Left kidney (tissue), 2 donors: Measurements from ENCODE around the gene TOLLIP. TPM values are rescaled to one million over a fixed set of nuclear protein-coding genes. Genes with fewer than 3 reads are reported as not detected.
"Not testable (repeated sequence)": the region's sequence is repeated elsewhere in the genome, so short reads cannot be mapped to it uniquely, and the experiment has no call there.

Source experiments
- DNase-seq: peaks from one replicate; pipeline ENCODE4 v3.0.0-alpha.2; 2013
- polyA plus RNA-seq: library from polyadenylated mRNA; unstranded; fragments of 120-200 nt; gene quantifications from one replicate; pipeline ENCODE4 v1.2.1, GENCODE V29; 2013; ENCODE audit not compliant: insufficient read length

The TOLLIP gene
- polyA plus RNA-seq, 1 donor = 28.7 TPM

DNA sequence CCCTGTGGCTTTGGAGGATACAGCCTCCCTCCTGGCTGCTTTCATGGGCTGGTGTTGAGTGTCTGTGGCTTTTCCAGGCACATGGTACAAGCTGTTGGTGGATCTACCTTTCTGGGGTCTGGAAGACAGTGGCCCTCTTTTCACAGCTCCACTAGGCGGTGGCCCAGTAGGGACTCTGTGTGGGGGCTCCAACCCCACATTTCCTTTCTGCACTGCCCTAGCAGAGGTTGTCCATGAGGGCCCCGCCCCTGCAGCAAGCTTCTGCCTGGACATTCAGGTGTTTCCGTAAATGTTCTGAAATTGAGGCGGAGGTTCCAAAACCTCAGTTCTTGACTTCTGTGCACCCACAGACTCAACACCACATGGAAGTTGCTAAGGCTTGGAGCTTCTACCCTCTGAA lies 44.0 kb downstream of the TOLLIP start:
- not testable (repeated sequence) for DNase-seq

DNA sequence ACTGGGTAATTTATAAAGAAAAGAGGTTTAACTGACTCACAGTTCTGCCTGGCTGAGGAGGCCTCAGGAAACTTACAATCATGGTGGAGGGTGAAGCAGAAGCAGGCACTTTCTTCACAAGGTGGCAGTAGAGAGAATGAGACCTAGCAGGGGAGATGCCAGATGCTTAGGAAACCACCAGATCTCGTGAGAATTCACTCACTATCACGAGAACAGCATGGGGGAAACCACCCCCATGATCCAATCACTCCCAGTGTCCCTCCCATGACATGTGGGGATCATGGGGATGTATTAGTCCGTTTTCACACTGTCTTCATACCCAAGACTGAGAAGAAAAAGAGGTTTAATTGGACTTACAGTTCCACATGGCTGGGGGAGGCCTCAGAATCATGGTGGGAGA lies 45.0 kb downstream of the TOLLIP start:
- DNase-seq = peak; percentile 24

DNA sequence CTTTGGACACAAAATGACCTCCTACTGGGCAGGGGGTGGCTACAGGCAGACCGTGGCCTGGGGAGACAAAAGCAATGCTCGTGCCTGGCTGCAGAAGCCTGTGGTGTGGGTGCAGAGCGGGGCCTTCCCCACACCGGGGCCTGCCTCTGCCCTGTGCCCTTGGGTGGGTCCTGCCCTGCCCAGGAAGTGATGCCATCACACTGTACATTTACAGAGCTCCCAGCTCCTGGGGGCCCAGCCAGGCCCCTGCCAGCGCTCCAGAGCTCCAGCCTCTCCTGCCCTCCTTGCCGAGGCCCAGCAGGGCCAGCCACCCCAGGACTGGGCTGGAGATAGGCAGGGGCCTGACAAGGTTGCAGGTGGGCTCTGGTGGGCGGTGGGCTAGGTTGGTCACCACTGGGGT lies 46.4 kb downstream of the TOLLIP start:
- no peak for DNase-seq

DNA sequence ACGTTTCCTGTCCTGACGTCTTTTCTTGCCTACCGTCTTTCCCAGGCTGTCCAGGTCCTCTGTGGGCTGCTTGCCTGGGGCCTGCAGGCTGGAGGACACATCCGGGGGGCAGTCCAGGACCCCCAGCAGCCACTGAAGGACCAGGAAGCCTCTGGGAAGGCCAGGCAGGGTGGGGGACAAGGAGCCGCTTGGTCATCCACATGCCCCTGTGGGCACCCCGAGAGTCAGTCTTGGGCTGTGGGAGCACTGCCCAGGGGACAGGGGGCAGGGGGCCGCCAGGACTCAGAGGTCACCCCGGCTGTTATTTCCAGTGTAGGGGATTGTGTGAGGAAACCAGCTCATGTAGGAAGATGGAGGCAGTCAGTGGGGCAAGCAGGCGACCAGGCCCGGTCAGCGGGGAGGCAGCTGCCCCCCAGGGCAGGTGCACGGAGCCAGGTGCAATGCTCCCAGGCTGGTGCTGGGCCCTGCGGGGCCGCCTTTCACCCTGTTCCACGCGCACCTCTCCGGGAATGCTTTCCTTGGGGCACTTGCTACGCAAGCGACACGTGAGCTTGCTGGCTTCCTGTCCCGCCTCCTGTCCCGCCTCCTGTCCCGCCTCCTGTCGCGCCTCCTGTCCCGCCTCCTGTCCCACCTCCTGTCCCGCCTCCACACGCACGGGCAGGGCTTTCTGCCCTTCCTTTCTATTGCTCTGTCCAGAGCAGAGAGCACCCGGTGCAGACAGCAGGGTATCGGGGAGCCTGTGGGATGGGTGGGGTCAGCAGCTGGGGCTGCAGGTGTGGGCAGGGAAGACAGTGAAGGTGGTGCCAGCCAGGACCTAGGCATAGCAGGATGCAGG lies 47.0 kb downstream of the TOLLIP start:
- peak; percentile 85 for DNase-seq

DNA sequence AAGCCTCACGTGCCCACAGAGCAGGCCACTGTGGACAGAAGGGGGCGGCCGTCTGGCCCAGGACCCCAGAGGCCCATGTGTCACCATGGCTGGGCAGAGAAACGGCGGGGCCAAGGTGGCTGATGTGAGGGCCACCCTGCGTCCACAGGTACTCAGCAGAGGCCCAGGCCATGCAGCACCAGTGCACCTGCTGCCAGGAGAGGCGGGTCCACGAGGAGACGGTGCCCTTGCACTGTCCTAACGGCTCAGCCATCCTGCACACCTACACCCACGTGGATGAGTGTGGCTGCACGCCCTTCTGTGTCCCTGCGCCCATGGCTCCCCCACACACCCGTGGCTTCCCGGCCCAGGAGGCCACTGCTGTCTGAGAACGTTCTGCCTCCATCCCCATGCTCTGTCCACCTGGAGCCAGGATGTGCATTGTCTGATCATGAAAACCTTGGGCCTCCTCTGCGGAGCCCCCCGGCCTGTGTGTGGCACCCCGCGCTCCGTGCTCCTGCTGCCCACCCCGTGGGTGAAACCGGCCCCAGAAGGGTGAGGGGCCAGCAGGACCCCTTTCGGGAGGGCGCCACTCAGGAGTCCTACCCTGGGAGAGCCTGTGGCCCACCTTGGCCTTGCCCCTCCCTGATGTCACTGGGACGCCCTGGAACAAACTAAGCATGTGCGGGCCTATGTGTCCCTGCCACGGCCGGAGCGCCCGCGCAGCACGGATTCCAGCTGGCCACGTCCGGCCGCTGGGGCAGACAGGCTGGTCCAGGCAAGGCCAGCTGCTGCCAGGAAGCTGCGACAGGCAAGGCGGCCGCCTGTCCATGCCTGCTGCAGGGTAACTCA lies 48.0 kb downstream of the TOLLIP start:
- DNase-seq = no peak

DNA sequence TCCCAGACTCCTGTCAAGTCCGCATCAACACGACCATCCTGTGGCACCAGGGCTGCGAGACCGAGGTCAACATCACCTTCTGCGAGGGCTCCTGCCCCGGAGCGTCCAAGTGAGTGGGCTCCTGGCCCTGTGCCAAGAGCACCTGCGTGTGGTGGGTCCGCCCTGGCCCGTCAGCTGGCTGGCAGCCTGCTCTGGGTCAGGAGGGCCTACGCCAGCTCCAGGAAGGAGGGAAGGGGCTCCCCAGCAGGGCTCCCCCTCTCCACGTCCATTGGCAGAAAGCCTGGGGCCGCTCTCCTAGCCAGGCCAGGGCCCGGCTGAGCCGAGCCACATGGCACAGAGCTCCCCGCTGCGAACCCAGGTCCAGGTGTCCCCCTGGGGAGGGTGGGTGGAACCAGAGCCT lies 48.8 kb downstream of the TOLLIP start:
- DNase-seq = no peak

DNA sequence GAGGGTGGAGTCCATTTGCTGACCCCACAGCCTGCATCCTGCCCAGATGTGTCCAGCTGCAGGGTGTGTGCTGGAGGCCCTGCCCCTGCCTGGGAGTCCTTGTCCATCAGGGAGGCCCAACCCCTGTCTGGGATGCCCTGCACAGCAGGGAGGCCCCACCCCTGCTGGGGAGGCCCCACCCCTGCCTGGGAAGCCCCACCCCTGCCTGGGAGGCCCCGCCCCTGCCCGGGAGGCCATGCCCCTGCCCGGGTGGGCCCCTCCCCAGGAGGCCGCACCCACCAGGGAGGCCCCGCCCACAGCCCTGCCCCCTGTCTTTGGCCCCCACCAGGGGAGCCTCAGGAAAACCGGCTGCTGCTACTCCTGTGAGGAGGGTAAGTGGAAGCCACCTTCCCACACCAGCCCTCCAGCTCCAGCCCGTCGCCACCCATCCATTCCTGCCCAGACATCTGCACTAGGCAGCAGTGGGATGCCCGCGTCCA lies 49.4 kb downstream of the TOLLIP start:
- DNase-seq = no peak

DNA sequence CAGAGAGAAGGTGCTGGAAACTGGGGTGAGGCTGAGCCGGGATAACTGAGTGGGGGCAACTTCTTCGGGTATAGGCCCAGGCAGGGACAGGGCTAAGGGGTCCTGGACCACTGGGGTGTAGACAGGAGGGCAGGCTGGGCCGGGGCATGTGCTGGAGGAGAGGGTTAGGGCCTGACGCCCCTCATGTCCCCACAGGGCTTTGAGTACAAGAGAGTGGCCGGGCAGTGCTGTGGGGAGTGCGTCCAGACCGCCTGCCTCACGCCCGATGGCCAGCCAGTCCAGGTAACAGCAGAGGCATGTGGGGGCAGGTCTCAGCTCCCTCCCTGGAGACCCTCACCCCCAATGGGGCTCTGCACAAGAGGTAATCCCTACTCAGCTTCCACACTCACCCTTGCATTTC lies 49.9 kb downstream of the TOLLIP start:
- DNase-seq = no peak

DNA sequence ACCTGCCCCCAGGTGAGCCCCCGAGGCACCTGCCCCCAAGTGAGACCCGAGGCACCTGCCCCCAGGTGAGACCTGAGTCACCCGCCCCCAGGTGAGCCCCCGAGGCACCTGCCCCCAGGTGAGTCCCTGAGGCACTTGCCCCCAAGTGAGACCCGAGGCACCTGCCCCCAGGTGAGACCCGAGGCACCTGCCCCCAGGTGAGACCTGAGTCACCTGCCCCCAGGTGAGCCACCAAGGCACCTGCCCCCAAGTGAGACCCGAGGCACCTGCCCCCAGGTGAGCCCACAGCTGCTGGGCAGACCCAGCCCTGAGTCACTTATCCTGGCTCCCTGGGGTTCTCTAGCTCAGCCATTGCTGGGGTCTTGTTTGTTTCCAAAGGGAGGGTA lies 50.4 kb downstream of the TOLLIP start:
- no peak for DNase-seq

DNA sequence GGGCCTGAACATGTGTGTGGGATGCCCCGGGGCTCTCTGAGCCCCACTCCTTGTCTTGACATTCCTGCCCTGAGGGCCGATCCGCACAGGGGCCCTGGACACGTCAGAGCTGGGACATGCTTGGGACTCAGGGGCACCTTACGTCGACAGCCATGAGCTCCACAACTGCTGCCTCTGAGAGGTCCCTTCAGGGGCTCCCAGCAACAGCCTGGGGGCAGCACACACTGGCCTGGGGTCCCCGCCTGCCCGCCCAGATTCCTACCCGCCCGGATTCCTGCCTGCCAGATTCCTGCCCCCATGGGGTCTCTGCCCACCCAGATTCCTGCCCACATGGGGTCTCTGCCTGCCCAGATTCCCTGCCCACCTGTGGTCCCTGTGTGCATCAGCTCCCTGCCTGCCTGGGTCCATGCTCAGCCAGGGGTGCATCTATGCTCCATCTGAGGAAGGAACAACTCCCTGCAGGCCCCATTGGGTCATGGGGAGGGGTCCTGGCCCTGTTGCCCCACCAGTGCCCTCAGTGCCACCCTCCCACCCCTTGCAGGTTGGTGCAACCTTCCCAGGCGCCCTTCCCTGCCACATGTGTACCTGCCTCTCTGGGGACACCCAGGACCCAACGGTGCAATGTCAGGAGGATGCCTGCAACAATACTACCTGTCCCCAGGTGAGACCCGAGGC lies 50.9 kb downstream of the TOLLIP start:
- no peak for DNase-seq

DNA sequence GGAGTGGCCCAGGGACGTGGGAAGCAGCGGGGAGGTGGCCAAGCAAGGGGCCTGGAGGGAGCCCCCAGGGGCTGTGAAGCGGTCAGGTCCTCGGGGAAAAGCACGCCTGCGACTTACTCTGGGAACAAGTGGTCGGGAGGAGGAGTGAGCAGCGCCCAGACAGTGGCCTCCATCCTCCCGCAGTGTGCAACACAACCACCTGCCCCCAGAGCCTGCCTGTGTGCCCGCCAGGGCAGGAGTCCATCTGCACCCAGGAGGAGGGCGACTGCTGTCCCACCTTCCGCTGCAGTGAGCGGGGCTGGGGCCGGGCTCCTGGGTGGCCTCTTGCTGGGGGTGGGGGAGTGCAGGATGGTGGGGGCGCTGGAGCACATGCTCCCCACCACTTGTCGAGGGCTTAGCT lies 51.5 kb downstream of the TOLLIP start:
- DNase-seq = no peak

DNA sequence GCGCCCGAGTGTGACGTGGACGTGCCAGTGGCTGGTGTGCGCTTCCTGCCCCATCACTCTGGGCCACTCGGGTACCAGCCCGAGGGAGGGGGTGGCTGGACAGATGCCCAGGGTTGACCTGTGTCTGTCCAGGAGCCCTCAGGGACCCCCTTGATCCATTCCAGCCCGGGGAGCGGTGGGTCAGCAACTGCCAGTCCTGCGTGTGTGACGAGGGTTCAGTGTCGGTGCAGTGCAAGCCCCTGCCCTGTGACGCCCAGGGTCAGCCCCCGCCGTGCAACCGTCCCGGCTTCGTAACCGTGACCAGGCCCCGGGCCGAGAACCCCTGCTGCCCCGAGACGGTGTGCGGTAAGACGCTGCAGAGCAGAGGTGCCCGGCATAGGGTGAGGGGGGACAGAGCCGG lies 52.1 kb downstream of the TOLLIP start:
- no peak for DNase-seq

DNA sequence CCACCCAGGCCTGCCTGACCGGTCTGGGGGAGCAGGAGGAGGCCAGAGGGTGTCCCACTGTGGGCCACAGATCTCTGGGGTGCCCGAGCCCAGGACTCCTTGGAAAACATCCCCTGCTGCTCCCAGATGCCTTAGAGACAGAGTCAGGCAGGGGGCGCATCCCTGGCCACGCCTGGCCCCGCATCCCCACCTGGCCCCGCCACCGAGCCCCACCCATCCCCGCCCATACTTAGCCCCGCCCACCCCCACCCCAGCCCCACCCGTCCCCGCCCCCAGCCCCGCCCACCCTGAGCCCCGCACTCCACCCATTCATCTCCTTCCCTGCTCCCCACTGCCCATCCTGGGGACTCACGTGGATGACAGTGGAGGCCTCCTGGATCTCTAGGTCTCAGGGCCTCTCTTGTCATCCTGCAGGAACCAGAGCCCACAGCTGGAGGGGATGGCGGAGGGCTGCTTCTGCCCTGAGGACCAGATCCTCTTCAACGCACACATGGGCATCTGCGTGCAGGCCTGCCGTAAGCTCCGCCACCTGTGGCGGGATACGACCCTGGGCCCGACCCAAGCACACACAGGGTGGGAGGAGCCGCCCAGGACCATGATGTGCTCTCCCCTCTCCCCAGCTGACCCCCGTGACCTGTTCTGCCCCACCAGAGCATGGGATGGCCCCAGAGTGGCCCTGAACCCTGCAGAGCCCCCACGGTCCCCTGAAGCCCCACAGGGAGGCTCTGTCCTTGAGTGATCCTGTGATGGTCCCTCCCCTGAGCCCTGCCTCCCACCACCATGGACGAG lies 53.0 kb downstream of the TOLLIP start:
- no peak for DNase-seq

DNA sequence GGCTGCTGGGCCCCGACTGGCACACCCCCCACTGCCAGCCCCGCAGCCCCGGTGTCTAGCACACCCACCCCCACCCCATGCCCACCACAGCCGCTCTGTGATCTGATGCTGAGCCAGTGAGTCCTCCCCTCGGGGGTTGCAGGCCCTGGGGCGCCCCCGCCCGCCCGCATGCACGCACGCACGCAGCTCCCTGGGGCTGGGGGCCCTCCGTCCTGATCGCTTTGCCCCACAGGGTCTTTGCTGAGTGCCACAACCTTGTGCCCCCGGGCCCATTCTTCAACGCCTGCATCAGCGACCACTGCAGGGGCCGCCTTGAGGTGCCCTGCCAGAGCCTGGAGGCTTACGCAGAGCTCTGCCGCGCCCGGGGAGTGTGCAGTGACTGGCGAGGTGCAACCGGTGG lies 54.3 kb downstream of the TOLLIP start:
- DNase-seq = no peak

DNA sequence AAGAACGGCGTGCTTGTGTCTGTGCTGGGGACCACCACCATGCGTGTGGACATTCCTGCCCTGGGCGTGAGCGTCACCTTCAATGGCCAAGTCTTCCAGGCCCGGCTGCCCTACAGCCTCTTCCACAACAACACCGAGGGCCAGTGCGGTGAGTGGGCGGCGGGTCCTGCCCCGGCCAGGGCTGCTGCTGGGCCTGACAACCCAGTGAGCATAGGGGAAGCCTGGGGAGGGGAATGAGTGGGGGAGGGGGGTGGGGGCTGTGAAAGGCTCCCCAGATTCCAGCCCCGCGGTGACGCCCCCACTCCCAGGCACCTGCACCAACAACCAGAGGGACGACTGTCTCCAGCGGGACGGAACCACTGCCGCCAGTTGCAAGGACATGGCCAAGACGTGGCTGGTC lies 54.7 kb downstream of the TOLLIP start:
- no peak for DNase-seq

DNA sequence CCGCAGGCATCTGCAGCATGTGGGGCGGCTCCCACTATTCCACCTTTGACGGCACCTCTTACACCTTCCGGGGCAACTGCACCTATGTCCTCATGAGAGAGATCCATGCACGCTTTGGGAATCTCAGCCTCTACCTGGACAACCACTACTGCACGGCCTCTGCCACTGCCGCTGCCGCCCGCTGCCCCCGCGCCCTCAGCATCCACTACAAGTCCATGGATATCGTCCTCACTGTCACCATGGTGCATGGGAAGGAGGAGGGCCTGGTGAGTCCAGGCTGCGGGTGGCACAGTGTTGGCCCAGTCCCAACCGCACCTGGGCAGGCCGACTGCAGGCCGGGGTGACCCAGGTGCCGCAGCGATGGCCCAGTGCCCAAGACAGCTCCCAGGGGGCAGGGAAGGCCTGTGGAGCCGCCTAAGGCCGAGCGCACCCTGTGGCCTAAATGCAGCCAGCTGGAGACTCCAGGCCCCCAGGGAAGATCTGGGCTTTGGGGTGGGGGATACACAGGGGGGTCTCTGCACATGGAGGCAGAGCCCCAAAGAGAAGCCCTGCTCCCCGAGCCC lies 55.3 kb downstream of the TOLLIP start:
- DNase-seq = no peak

DNA sequence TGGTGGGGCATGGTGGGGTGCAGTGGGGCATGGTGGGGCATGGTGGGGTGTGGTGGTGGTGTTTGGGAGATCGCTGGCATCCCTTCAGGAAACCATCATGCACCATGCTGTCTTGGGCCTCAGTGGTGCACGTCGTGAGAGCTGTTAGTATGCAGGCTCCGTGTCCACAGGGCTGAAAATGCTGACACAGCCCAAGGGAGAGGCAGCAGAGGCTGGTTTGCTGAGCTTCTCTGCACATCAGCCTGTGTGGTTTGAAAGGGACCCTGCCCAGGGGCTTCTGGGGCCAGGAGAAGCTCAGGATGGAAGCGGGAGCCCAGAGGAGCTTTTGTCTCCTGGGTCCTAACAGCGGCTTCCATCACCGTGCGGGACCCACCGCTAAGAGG lies 56.3 kb downstream of the TOLLIP start:
- no peak for DNase-seq

DNA sequence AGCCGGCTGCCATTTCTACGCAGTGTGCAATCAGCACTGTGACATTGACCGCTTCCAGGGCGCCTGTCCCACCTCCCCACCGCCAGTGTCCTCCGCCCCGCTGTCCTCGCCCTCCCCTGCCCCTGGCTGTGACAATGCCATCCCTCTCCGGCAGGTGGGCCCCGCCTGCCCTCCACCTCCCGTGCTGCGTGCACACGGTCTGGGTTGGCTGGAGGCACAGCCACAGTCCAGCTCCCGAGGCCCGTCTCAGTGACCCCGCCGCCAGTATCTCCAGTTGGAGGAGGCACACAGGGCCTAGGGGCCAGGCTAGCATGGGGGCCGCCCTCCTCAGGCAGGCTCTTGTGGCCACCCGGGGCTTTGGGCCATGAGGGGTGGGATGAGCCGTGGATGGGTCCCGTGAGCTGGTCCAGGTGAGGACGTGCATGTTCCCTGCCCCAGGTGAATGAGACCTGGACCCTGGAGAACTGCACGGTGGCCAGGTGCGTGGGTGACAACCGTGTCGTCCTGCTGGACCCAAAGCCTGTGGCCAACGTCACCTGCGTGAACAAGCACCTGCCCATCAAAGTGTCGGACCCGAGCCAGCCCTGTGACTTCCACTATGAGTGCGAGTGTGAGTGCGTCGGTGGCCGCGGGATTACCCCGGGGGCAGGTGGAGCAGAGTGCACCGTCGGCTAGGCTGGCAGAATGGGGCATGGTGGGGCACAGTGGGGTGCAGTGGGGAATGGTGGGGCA lies 56.9 kb downstream of the TOLLIP start:
- DNase-seq = no peak

DNA sequence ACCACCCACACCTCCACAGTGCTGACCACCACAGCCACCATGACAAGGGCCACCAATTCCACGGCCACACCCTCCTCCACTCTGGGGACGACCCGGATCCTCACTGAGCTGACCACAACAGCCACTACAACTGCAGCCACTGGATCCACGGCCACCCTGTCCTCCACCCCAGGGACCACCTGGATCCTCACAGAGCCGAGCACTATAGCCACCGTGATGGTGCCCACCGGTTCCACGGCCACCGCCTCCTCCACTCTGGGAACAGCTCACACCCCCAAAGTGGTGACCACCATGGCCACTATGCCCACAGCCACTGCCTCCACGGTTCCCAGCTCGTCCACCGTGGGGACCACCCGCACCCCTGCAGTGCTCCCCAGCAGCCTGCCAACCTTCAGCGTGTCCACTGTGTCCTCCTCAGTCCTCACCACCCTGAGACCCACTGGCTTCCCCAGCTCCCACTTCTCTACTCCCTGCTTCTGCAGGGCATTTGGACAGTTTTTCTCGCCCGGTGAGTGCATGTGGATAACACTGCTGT lies 58.1 kb downstream of the TOLLIP start:
- DNase-seq = no peak

DNA sequence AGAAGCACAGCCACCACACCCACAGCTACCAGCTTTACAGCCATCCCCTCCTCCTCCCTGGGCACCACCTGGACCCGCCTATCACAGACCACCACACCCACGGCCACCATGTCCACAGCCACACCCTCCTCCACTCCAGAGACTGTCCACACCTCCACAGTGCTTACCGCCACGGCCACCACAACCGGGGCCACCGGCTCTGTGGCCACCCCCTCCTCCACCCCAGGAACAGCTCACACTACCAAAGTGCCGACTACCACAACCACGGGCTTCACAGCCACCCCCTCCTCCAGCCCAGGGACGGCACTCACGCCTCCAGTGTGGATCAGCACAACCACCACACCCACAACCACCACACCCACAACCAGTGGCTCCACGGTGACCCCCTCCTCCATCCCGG lies 59.0 kb downstream of the TOLLIP start:
- not testable (repeated sequence) for DNase-seq

DNA sequence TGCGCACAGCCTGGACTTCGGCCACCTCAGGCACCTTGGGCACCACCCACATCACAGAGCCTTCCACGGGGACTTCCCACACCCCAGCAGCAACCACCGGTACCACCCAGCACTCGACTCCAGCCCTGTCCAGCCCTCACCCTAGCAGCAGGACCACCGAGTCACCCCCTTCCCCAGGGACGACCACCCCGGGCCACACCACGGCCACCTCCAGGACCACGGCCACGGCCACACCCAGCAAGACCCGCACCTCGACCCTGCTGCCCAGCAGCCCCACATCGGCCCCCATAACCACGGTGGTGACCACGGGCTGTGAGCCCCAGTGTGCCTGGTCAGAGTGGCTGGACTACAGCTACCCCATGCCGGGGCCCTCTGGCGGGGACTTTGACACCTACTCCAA lies 60.5 kb downstream of the TOLLIP start:
- DNase-seq = not testable (repeated sequence)
